ENCODE data around the gene HPCAL1. TPM values are rescaled to one million over a fixed set of nuclear protein-coding genes. Genes with fewer than 3 reads are reported as not detected.

HPCAL1 gene
- total and polyA plus RNA-seq, 2 of the 8 experiments (the other 6 are each of a cell fraction or from before 2014, with no cell fraction given), result 5.8 to 8.6 TPM

DNA sequence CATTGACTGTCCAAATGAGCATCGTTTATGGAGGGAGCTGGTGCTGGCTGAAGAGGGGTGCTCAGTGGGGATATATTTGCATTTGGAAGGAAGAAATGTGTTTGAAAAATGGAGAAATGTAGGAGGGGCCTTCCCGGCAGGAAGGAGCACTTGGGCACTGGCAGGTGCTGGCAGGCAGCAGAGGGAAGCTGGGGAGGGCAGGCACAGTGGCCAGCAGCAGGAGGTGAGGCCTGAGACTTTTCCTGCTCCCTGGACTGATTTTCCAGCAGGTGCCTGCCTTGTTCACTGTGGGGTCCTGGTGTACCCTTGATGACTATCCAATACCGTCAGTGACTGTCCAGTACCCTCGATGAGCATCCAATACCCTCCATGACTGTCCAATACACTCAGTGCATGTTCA is 20.8 kb upstream of the HPCAL1 start:
- Histone ChIP-seq H4K20me1 (replicated peaks in 1 of 2; ENCODE audit: control insufficient read depth in 1 of 2, insufficient read depth in 2 of 2, low read length in 2 of 2) (no peaks in the 10 kb centered on the region), H3K79me2 (ENCODE audit: control insufficient read depth in 1 of 2, insufficient read depth in 2 of 2, low read length in 2 of 2) (no peaks in the 10 kb centered on the region), H3K23me2 (ENCODE audit: low read depth, low read length) (no peaks in the 10 kb centered on the region), H3K27ac (ENCODE audit: low read depth, low read length) (no peak overlapping the region), H3K4me1 (replicated peaks in 1 of 4; ENCODE audit: control insufficient read depth in 3 of 4, insufficient read depth in 4 of 4, low read length in 3 of 4) (peaks cover 0 to 8% (median 4%) of the 10 kb centered on the region in 4 experiments; a peak in 5 of 7 replicates), H2BK20ac (ENCODE audit: low read length) (no peak overlapping the region), H4K5ac (ENCODE audit: insufficient read length, low read depth, low read length) (no peak overlapping the region), H3K18ac (ENCODE audit: extremely low read depth, low read length) (no peak overlapping the region), H3K14ac (ENCODE audit: insufficient read length) (no peak overlapping the region), H4K91ac (replicated peaks; ENCODE audit: insufficient read length, low read length) (no peak overlapping the region), H3K9ac (replicated peaks in 1 of 4; ENCODE audit: extremely low read depth in 1 of 4, low read depth in 3 of 4, low read length in 3 of 4) (no peak overlapping the region), H2BK5ac (ENCODE audit: low read depth, low read length) (no peak overlapping the region), H2AK5ac (ENCODE audit: low read depth, low read length) (no peak overlapping the region), H4K8ac (ENCODE audit: extremely low read depth, insufficient read depth, low read length) (no peak overlapping the region), H3K36me3 (ENCODE audit: control insufficient read depth in 2 of 4, insufficient read depth in 4 of 4, low read length in 3 of 4) (no peaks in the 10 kb centered on the region), H2BK12ac (ENCODE audit: low read depth, low read length) (no peak overlapping the region), H3K56ac (replicated peaks; ENCODE audit: insufficient read length, low read depth, low read length) (no peak overlapping the region), H3K79me1 (ENCODE audit: low read depth, low read length) (no peaks in the 10 kb centered on the region), H2BK120ac (replicated peaks; ENCODE audit: low read depth, low read length) (no peak overlapping the region), H3K4me2 (ENCODE audit: insufficient read depth in 1 of 2, low read depth in 2 of 2, low read length in 2 of 2) (no peak overlapping the region), H3K23ac (ENCODE audit: insufficient read length) (no peak overlapping the region), H2BK15ac (ENCODE audit: low read length) (no peak overlapping the region), H3K9me3 (ENCODE audit: insufficient read depth in 2 of 2, low read depth in 1 of 2, low read length in 1 of 2) (no peaks in the 10 kb centered on the region), H3K4me3 (ENCODE audit: extremely low read depth in 1 of 4, insufficient read depth in 2 of 4, low read depth in 3 of 4, low read length in 4 of 4) (no peak overlapping the region), H3K27me3 (replicated peaks in 1 of 4; ENCODE audit: control insufficient read depth in 3 of 4, extremely low read depth in 1 of 4, insufficient read depth in 3 of 4, low read length in 3 of 4) (no peaks in the 10 kb centered on the region; a peak in 1 of 7 replicates), H2AFZ (ENCODE audit: low read length) (no peak overlapping the region), H3K4ac (replicated peaks; ENCODE audit: insufficient read length, low read depth, low read length) (no peak overlapping the region)
- WGBS, 2 experiments (ENCODE audit: extremely low coverage in 1 of 2, insufficient coverage in 1 of 2, insufficient read length in 1 of 2, insufficient replicate concordance in 2 of 2, low coverage in 1 of 2, low lambda C conversion rate in 2 of 2, missing lambda C conversion rate in 1 of 2), result 60% methylated on average over 4 of the region's 4 CpGs; no CpG with 5 or more reads in 1 of the 2 experiments
- DNase-seq (ENCODE audit: low read depth in 1 of 2, low spot score in 2 of 2), result no peak
- CTCF ChIA-PET (ENCODE audit: partially characterized antibody), result interaction anchor here (1.8 to 3.8 kb wide), 2 partner anchors 20 to 139 kb away, joined by 7 to 14 read pairs; no protein-coding TSS in a partner anchor
- FAIRE-seq, result no peak
- TF ChIP-seq TCF12 (IDR thresholded peaks at IDR 0.05; ENCODE audit: low read depth, low read length) (no peak), PHF8 (conservative IDR thresholded peaks at IDR 0.05; ENCODE audit: low read depth, low read length) (no peak), RBBP5 (IDR thresholded peaks at IDR 0.05; ENCODE audit: borderline replicate concordance, low read depth, low read length) (no peak), KDM4A (IDR thresholded peaks at IDR 0.05; ENCODE audit: low read depth, low read length, severe bottlenecking) (no peak), TEAD4 (IDR thresholded peaks at IDR 0.05; ENCODE audit: low read depth, low read length) (no peak)
- TF ChIP-seq, protein P1, sequence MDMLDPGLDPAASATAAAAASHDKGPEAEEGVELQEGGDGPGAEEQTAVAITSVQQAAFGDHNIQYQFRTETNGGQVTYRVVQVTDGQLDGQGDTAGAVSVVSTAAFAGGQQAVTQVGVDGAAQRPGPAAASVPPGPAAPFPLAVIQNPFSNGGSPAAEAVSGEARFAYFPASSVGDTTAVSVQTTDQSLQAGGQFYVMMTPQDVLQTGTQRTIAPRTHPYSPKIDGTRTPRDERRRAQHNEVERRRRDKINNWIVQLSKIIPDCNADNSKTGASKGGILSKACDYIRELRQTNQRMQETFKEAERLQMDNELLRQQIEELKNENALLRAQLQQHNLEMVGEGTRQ (IDR thresholded peaks at IDR 0.05; ENCODE audit: low read length), result no peak
- TF ChIP-seq, protein P2, sequence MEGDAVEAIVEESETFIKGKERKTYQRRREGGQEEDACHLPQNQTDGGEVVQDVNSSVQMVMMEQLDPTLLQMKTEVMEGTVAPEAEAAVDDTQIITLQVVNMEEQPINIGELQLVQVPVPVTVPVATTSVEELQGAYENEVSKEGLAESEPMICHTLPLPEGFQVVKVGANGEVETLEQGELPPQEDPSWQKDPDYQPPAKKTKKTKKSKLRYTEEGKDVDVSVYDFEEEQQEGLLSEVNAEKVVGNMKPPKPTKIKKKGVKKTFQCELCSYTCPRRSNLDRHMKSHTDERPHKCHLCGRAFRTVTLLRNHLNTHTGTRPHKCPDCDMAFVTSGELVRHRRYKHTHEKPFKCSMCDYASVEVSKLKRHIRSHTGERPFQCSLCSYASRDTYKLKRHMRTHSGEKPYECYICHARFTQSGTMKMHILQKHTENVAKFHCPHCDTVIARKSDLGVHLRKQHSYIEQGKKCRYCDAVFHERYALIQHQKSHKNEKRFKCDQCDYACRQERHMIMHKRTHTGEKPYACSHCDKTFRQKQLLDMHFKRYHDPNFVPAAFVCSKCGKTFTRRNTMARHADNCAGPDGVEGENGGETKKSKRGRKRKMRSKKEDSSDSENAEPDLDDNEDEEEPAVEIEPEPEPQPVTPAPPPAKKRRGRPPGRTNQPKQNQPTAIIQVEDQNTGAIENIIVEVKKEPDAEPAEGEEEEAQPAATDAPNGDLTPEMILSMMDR (IDR thresholded peaks at IDR 0.05; ENCODE audit: control extremely low read depth in 1 of 3, insufficient read depth in 1 of 3, low read depth in 1 of 3, low read length in 3 of 3), result no peak
- POLR2A ChIA-PET (ENCODE audit: partially characterized antibody), result interaction anchor here (0.6 kb wide), 1 partner anchor 128 kb away, joined by 3 read pairs; no protein-coding TSS in a partner anchor
